ENCODE measurements around the gene PDE8A.

- TF ChIP-seq SUZ12 (IDR thresholded peaks at IDR 0.05; ENCODE audit: unreplicated experiment) (no peak), CTCF (IDR thresholded peaks at IDR 0.05 in 2 of 3, conservative IDR thresholded peaks at IDR 0.05 in 1 of 3; ENCODE audit: control insufficient read depth in 2 of 3, extremely low read depth in 1 of 3, insufficient read depth in 1 of 3, low read depth in 3 of 3, low read length in 3 of 3) (no peak), REST (IDR thresholded peaks at IDR 0.05; ENCODE audit: low read depth, low read length) (no peak), HDGF (IDR thresholded peaks at IDR 0.05) (no peak), CHD1 (IDR thresholded peaks at IDR 0.05; ENCODE audit: low read depth, low read length) (no peak), POLR2A (IDR thresholded peaks at IDR 0.05; ENCODE audit: low read depth, low read length) (no peak), RFX5 (IDR thresholded peaks at IDR 0.05; ENCODE audit: low read depth, low read length) (no peak), ETV6 (conservative IDR thresholded peaks at IDR 0.05 in 1 of 2, IDR thresholded peaks at IDR 0.05 in 1 of 2; ENCODE audit: borderline replicate concordance in 1 of 2, low read depth in 1 of 2) (no peak), RELA (IDR thresholded peaks at IDR 0.05; ENCODE audit: borderline replicate concordance, partially characterized antibody) (no peak)
These were observed 14.4 kb downstream of the PDE8A start for GRCh38 chr15:84996055-84996454.
